WTC11 (cell line): ENCODE results near the gene CD3E. TPM values are rescaled to one million over a fixed set of nuclear protein-coding genes. Genes with fewer than 3 reads are reported as not detected.

Experiments
- ATAC-seq: fragments of 200-7000 bp; cut with Tn5 transposase; 2 replicates; pipeline ENCODE4 v1.10.0; 2021; ENCODE audit warnings: mild to moderate bottlenecking, moderate library complexity
- CTCF ChIA-PET: fragments of 300-600 bp; sonication (Branson Sonifier 250); formaldehyde crosslinking; loops from one replicate; lab custom pipeline; 2021; ENCODE audit warnings: antibody characterized with exemption; lab: Charles Lee
- POLR2A ChIA-PET: fragments of 350-600 bp; sonication (Branson Sonifier 250); formaldehyde crosslinking; loops from one replicate; lab custom pipeline; 2021; ENCODE audit warnings: antibody characterized with exemption; lab: Charles Lee
- DNase-seq: peaks from one replicate; pipeline ENCODE4 v3.0.0; 2021; ENCODE audit warnings: low spot score
- H3K27ac Mint-ChIP-seq: 2 replicates; pipeline ENCODE4 v1.8.0; 2021; ENCODE audit warnings: mixed read lengths
- H3K27me3 Mint-ChIP-seq: 2 replicates; pipeline ENCODE4 v1.8.0; 2021; ENCODE audit warnings: low read depth, mild to moderate bottlenecking, moderate library complexity, mixed read lengths
- H3K36me3 Mint-ChIP-seq: 2 replicates; pipeline ENCODE4 v1.8.0; 2021; ENCODE audit warnings: mixed read lengths
- H3K4me1 Mint-ChIP-seq: 2 replicates; pipeline ENCODE4 v1.8.0; 2022; ENCODE audit warnings: mixed read lengths
- H3K4me3 Mint-ChIP-seq: 2 replicates; pipeline ENCODE4 v1.8.0; 2021; ENCODE audit warnings: mild to moderate bottlenecking, moderate library complexity, mixed read lengths
- H3K9me3 Mint-ChIP-seq: 2 replicates; pipeline ENCODE4 v1.8.0; 2021; ENCODE audit warnings: mixed read lengths
- ATF1 ChIP-seq: sonication (generic); formaldehyde crosslinking; IDR thresholded peaks from 2 replicates; pipeline ENCODE4 v1.8.1; 2023; ENCODE audit warnings: mild to moderate bottlenecking, moderate library complexity, missing genetic modification reagents
- ELF4 ChIP-seq: sonication (generic); formaldehyde crosslinking; IDR thresholded peaks from 2 replicates; pipeline ENCODE4 v1.8.1; 2022; ENCODE audit warnings: low read depth, mild to moderate bottlenecking, moderate library complexity, missing genetic modification reagents
- GRHL2 ChIP-seq: fragments of 250-450 bp; sonication (Bioruptor Pico); IDR thresholded peaks from 2 replicates; pipeline ENCODE4 v1.8.0; 2022; ENCODE audit warnings: mild to moderate bottlenecking, moderate library complexity; ENCODE audit not compliant: insufficient replicate concordance, severe bottlenecking
- GTF2I ChIP-seq: fragments of 250-450 bp; sonication (Bioruptor Pico); conservative IDR thresholded peaks from 2 replicates; pipeline ENCODE4 v1.4.0; 2021; ENCODE audit warnings: mild to moderate bottlenecking
- JAZF1 ChIP-seq: fragments of 250-450 bp; sonication (Bioruptor Pico); IDR thresholded peaks from 2 replicates; pipeline ENCODE4 v1.9.0; 2021; ENCODE audit warnings: moderate library complexity, mild to moderate bottlenecking, inconsistent platforms
- MXD4 ChIP-seq: fragments of 250-450 bp; sonication (Bioruptor Pico); IDR thresholded peaks from 2 replicates; pipeline ENCODE4 v1.8.0; 2021; ENCODE audit warnings: mild to moderate bottlenecking, moderate library complexity, borderline replicate concordance
- NFATC4 ChIP-seq: fragments of 250-450 bp; sonication (Bioruptor Pico); IDR thresholded peaks from 2 replicates; pipeline ENCODE4 v1.9.0; 2021; ENCODE audit warnings: mild to moderate bottlenecking
- NR1H2 ChIP-seq: sonication (generic); formaldehyde crosslinking; IDR thresholded peaks from 2 replicates; pipeline ENCODE4 v1.9.0; 2021; ENCODE audit warnings: mild to moderate bottlenecking, moderate library complexity, missing genetic modification reagents
- RELA ChIP-seq: sonication (generic); formaldehyde crosslinking; IDR thresholded peaks from 2 replicates; pipeline ENCODE4 v1.8.1; 2022; ENCODE audit warnings: missing genetic modification reagents, mild to moderate bottlenecking, borderline replicate concordance
- RORB ChIP-seq: fragments of 250-450 bp; sonication (Bioruptor Pico); IDR thresholded peaks from 2 replicates; pipeline ENCODE4 v1.9.0; 2021; ENCODE audit warnings: mild to moderate bottlenecking
- SMAD3 ChIP-seq: sonication (generic); formaldehyde crosslinking; IDR thresholded peaks from 2 replicates; pipeline ENCODE4 v1.8.0; 2022; ENCODE audit warnings: missing genetic modification reagents, mild to moderate bottlenecking, borderline replicate concordance
- SMAD4 ChIP-seq: sonication (generic); formaldehyde crosslinking; IDR thresholded peaks from 2 replicates; pipeline ENCODE4 v1.8.0; 2022; ENCODE audit warnings: mild to moderate bottlenecking, missing genetic modification reagents
- SP1 ChIP-seq: sonication (generic); formaldehyde crosslinking; conservative IDR thresholded peaks from 2 replicates; pipeline ENCODE4 v1.8.1; 2022; ENCODE audit warnings: missing genetic modification reagents
- TEAD1 ChIP-seq: sonication (generic); formaldehyde crosslinking; IDR thresholded peaks from 2 replicates; pipeline ENCODE4 v1.8.0; 2022; ENCODE audit warnings: mild to moderate bottlenecking, missing genetic modification reagents
- TP53 ChIP-seq: sonication (generic); formaldehyde crosslinking; IDR thresholded peaks from 2 replicates; pipeline ENCODE4 v1.8.1; 2023; ENCODE audit warnings: mild to moderate bottlenecking, missing genetic modification reagents
- ZBTB21 ChIP-seq: sonication (generic); formaldehyde crosslinking; IDR thresholded peaks from 2 replicates; pipeline ENCODE4 v1.8.1; 2023; ENCODE audit warnings: mild to moderate bottlenecking, missing genetic modification reagents, borderline replicate concordance
- ZNF121 ChIP-seq: sonication (generic); formaldehyde crosslinking; IDR thresholded peaks from 2 replicates; pipeline ENCODE4 v1.8.0; 2023; ENCODE audit warnings: missing genetic modification reagents
- ZNF219 ChIP-seq: sonication (generic); formaldehyde crosslinking; IDR thresholded peaks from 2 replicates; pipeline ENCODE4 v1.8.0; 2023; ENCODE audit warnings: missing genetic modification reagents, mild to moderate bottlenecking, borderline replicate concordance
- ZNF232 ChIP-seq: sonication (generic); formaldehyde crosslinking; IDR thresholded peaks from 2 replicates; pipeline ENCODE4 v1.8.0; 2022; ENCODE audit warnings: mild to moderate bottlenecking, missing genetic modification reagents
- ZNF396 ChIP-seq: fragments of 250-450 bp; sonication (Bioruptor Pico); IDR thresholded peaks from 2 replicates; pipeline ENCODE4 v1.8.0; 2021; ENCODE audit warnings: mild to moderate bottlenecking, moderate library complexity, borderline replicate concordance
- ZNF423 ChIP-seq: fragments of 250-450 bp; sonication (Bioruptor Pico); IDR thresholded peaks from 2 replicates; pipeline ENCODE4 v2.1.2; 2022; ENCODE audit warnings: mild to moderate bottlenecking, moderate library complexity
- total RNA-seq: library from RNA; stranded (reverse); gene quantifications from 3 replicates; pipeline ENCODE4 v1.2.3, GENCODE V29; 2021
- TF ChIP-seq, protein P1 (sequence below): fragments of 250-450 bp; sonication (Bioruptor Pico); IDR thresholded peaks from 2 replicates; pipeline ENCODE4 v2.1.2; 2022; ENCODE audit warnings: mild to moderate bottlenecking, moderate library complexity
- TF ChIP-seq, protein P2 (sequence below): sonication (generic); formaldehyde crosslinking; IDR thresholded peaks from 2 replicates; pipeline ENCODE4 v1.8.0; 2022; ENCODE audit warnings: mild to moderate bottlenecking, missing genetic modification reagents
- TF ChIP-seq, protein P3 (sequence below): sonication (generic); formaldehyde crosslinking; conservative IDR thresholded peaks from 2 replicates; pipeline ENCODE4 v1.8.1; 2022; ENCODE audit warnings: mild to moderate bottlenecking, missing genetic modification reagents

The CD3E gene
- total RNA-seq, 1 experiment from 2014 or later = 1.0 TPM

DNA sequence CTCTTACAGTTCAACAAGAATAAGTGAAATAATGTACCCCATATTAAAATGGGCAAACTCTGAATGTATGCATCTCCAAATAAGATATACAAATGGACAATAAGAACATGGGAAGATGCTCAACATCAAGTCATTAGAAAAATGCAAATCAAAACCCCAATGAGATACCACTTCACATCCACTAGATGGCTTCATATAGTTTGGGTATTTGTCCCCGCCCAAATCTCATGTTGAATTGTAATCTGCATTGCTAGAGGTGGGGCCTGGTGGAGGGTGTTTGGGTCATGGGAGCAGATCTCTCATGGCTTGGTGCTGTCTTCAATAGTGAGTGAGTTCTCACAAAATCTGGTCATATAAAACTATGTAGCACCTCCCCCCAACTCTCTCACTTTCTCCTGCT lies 46.1 kb upstream of the CD3E start (continued):
- TF ChIP-seq SMAD3 (CRISPR knock-in tag) (no peak), ZNF232 (CRISPR knock-in tag) (no peak), NFATC4 (CRISPR knock-in tag) (no peak), ELF4 (CRISPR knock-in tag) (no peak)

DNA sequence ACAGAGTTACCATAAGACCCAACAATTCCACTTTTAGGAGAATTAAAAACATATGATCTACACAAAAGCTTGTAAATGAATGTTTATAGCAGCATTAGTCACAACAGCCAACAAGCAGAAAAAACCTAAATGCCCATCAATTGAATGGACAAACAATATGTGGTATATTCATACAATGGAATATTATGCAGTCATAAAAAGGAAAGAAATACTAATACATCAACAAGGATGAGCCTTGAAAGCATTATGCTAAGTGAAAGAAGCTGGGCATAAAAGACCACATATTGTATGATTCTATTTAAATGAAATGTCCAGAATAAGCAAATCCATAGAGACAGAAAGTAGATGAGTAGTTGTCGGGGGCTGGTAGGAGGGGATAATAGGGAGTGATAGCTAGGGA lies 45.4 kb upstream of the CD3E start:
- peaks cover 14% of the 10 kb centered on the region for H3K4me1 Mint-ChIP-seq
- no peak overlapping the region for H3K27ac Mint-ChIP-seq
- no peak for ATAC-seq
- no peak overlapping the region for H3K4me3 Mint-ChIP-seq
- POLR2A ChIA-PET = no interaction called here
- CTCF ChIA-PET = interaction anchor here (1.8 kb wide), 1 partner anchor 61 kb away, joined by 5 read pairs; no protein-coding TSS in a partner anchor
- no peaks in the 10 kb centered on the region for H3K36me3 Mint-ChIP-seq
- no peak for DNase-seq
- TF ChIP-seq NR1H2 (CRISPR knock-in tag) (no peak), TP53 (CRISPR knock-in tag) (no peak), SP1 (CRISPR knock-in tag) (no peak), ZNF219 (CRISPR knock-in tag) (no peak), ZNF396 (CRISPR knock-in tag) (no peak), MXD4 (no peak), JAZF1 (CRISPR knock-in tag) (no peak), GTF2I (CRISPR knock-in tag) (no peak), RELA (CRISPR knock-in tag) (no peak), TEAD1 (CRISPR knock-in tag) (no peak), ZNF232 (CRISPR knock-in tag) (no peak), ZNF121 (CRISPR knock-in tag) (no peak), RORB (no peak)
- TF ChIP-seq, protein P1, sequence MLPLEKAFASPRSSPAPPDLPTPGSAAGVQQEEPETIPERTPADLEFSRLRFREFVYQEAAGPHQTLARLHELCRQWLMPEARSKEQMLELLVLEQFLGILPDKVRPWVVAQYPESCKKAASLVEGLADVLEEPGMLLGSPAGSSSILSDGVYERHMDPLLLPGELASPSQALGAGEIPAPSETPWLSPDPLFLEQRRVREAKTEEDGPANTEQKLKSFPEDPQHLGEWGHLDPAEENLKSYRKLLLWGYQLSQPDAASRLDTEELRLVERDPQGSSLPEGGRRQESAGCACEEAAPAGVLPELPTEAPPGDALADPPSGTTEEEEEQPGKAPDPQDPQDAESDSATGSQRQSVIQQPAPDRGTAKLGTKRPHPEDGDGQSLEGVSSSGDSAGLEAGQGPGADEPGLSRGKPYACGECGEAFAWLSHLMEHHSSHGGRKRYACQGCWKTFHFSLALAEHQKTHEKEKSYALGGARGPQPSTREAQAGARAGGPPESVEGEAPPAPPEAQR (CRISPR knock-in tag) = no peak
- TF ChIP-seq, protein P2, sequence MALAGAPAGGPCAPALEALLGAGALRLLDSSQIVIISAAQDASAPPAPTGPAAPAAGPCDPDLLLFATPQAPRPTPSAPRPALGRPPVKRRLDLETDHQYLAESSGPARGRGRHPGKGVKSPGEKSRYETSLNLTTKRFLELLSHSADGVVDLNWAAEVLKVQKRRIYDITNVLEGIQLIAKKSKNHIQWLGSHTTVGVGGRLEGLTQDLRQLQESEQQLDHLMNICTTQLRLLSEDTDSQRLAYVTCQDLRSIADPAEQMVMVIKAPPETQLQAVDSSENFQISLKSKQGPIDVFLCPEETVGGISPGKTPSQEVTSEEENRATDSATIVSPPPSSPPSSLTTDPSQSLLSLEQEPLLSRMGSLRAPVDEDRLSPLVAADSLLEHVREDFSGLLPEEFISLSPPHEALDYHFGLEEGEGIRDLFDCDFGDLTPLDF (CRISPR knock-in tag) = no peak
- TF ChIP-seq, protein P3, sequence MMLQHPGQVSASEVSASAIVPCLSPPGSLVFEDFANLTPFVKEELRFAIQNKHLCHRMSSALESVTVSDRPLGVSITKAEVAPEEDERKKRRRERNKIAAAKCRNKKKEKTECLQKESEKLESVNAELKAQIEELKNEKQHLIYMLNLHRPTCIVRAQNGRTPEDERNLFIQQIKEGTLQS (CRISPR knock-in tag) = no peak
- H3K9me3 Mint-ChIP-seq = peaks cover 9% of the 10 kb centered on the region
- H3K27me3 Mint-ChIP-seq = peaks cover 83% of the 10 kb centered on the region

DNA sequence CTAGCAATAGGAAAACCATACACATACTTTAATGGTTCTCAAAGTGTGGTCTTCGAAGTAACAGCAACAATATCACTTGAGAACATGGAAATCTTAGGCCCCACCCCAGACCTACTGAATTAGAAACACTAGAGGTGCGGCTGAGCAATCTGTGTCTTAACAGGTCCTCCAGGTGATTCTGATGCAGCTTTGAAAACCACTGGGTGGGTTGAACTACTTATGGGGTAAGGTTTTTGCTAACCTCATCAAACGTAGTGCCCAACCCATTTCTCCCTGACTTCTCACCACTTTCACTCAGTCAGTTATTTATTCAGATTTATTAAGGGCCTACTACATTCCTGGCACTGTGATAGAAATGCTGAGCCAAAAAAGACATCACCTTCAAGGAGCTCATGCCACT lies 44.2 kb upstream of the CD3E start:
- TF ChIP-seq ZNF423 (CRISPR knock-in tag) = no peak
- TF ChIP-seq GRHL2 (CRISPR knock-in tag) = no peak
- no peak for TF ChIP-seq NFATC4 (CRISPR knock-in tag)
- TF ChIP-seq SMAD4 (CRISPR knock-in tag) = no peak
- no peak for TF ChIP-seq ZBTB21
- TF ChIP-seq ELF4 (CRISPR knock-in tag) = no peak
- TF ChIP-seq ATF1 (CRISPR knock-in tag) = no peak
- TF ChIP-seq, all 79 proteins: peak for 0
- POLR2A ChIA-PET = no interaction called here
- Mint-ChIP-seq H3K9me3 (peaks cover 9% of the 10 kb centered on the region), H3K4me3 (no peak overlapping the region), H3K27ac (no peak overlapping the region), H3K4me1 (peaks cover 26% of the 10 kb centered on the region), H3K36me3 (no peaks in the 10 kb centered on the region), H3K27me3 (peaks cover 83% of the 10 kb centered on the region)
- no peak for DNase-seq
- ATAC-seq = no peak
- CTCF ChIA-PET = interaction anchor here (1.0 to 1.8 kb wide), 2 partner anchors 62 to 89 kb away, joined by 3 to 5 read pairs; no protein-coding TSS in a partner anchor
